ENCODE results near the gene ZNF33B. TPM values are rescaled to one million over a fixed set of nuclear protein-coding genes. Genes with fewer than 3 reads are reported as not detected.

ZNF33B gene
- total RNA-seq, 1 experiment from 2014 or later: 39.6 TPM

GRCh38 chr10:42684517-42684916, 46.1 kb upstream of the ZNF33B start:
- no peaks in the 10 kb centered on the region for H3K4me1 ChIP-seq (ENCODE audit: insufficient read depth, low read length)
- no peaks in the 10 kb centered on the region for H3K4me1 Mint-ChIP-seq
- H3K4ac ChIP-seq (ENCODE audit: low read depth, low read length): no peak overlapping the region
- H4K8ac ChIP-seq (replicated peaks; ENCODE audit: insufficient read length, low read depth, low read length): no peak overlapping the region
- no peaks in the 10 kb centered on the region for H3K79me2 ChIP-seq (ENCODE audit: insufficient read depth, low read length)
- H3K23me2 ChIP-seq (ENCODE audit: insufficient read length, low read depth, low read length, poor library complexity, severe bottlenecking): no peaks in the 10 kb centered on the region
- no peak overlapping the region for H2BK20ac ChIP-seq (ENCODE audit: low read depth, low read length, poor library complexity, severe bottlenecking)
- no peak overlapping the region for H2BK12ac ChIP-seq (ENCODE audit: insufficient read length, low read depth, low read length)
- H2BK15ac ChIP-seq (ENCODE audit: low read depth, low read length): no peak overlapping the region
- no peak overlapping the region for H3K9ac ChIP-seq (ENCODE audit: extremely low read depth, insufficient read length, low read length)
- H3T11ph ChIP-seq (ENCODE audit: low read length): no peak overlapping the region
- H3K56ac ChIP-seq (ENCODE audit: insufficient read length, low read depth, low read length): no peak overlapping the region
- H4K20me1 ChIP-seq (ENCODE audit: control insufficient read depth, insufficient read depth, insufficient read length): no peaks in the 10 kb centered on the region
- H4K5ac ChIP-seq (ENCODE audit: insufficient read length, low read depth, low read length): no peak overlapping the region
- DNase-seq: no peak
- peaks cover 3% of the 10 kb centered on the region; the same call in 1 of the 2 replicates for H3K27me3 Mint-ChIP-seq (ENCODE audit: low read depth)
- H3K79me1 ChIP-seq (ENCODE audit: insufficient read depth, low read depth, low read length, poor library complexity, severe bottlenecking): no peaks in the 10 kb centered on the region
- no peak overlapping the region for H3K27ac Mint-ChIP-seq
- H3K23ac ChIP-seq (ENCODE audit: insufficient read length, low read depth, low read length): no peak overlapping the region
- H4K91ac ChIP-seq (ENCODE audit: insufficient read length, low read depth, low read length): no peak overlapping the region
- TF ChIP-seq CTCF (conservative IDR thresholded peaks at IDR 0.05): no peak
- no peak overlapping the region for H3K4me2 ChIP-seq (ENCODE audit: insufficient read depth, insufficient read length, low read length)
- no peak overlapping the region for H3K14ac ChIP-seq (ENCODE audit: insufficient read depth, low read length)
- no peak overlapping the region for H2AFZ ChIP-seq (ENCODE audit: low read length)
- peaks cover 36% of the 10 kb centered on the region for H3K9me3 ChIP-seq (ENCODE audit: control insufficient read depth, low read depth, low read length)
- no peak overlapping the region for H2BK5ac ChIP-seq (ENCODE audit: insufficient read length, low read length)
- no peak overlapping the region for H3K4me3 Mint-ChIP-seq
- peaks cover 4 to 10% (median 6%) of the 10 kb centered on the region in 3 experiments; a peak in 5 of 7 replicates for H3K36me3 Mint-ChIP-seq (ENCODE audit: insufficient read depth in 1 of 3, low read depth in 3 of 3)
- no peak overlapping the region for H2AK5ac ChIP-seq (ENCODE audit: insufficient read length, low read length)
- no peak overlapping the region for H2BK120ac ChIP-seq (ENCODE audit: low read depth, low read length, poor library complexity, severe bottlenecking)
- H3K18ac ChIP-seq (ENCODE audit: insufficient read length, low read depth, low read length): no peak overlapping the region
- peaks cover 68 to 90% of the 10 kb centered on the region in 2 experiments for H3K9me3 Mint-ChIP-seq
- no CpG with 5 or more reads among the region's 2 CpGs for WGBS (ENCODE audit: extremely low coverage, insufficient read length, low lambda C conversion rate)
- no peak overlapping the region for H3K27ac ChIP-seq (ENCODE audit: insufficient read length, low read depth, low read length)
- H3K27me3 ChIP-seq (ENCODE audit: insufficient read depth, low read length): no peaks in the 10 kb centered on the region

Measured in H9 (cell line).